OCI-LY1 (cell line): Measurements from ENCODE around the gene MTHFD1L.

Experiments used
- H2AFZ ChIP-seq: fragments of 200-600 bp; sonication (generic), shearing (Covaris generic); 2 replicates; pipeline ENCODE4 v1.6.0; 2014; ENCODE audit warnings: antibody characterized with exemption, mild to moderate bottlenecking, low read length
- H3F3A ChIP-seq: fragments of 200-600 bp; sonication (generic), shearing (Covaris generic); 2 replicates; pipeline ENCODE4 v1.6.0; 2014; ENCODE audit warnings: mild to moderate bottlenecking, antibody characterized with exemption, low read length, moderate library complexity; ENCODE audit not compliant: insufficient read depth
- H3K27ac ChIP-seq: fragments of 200-600 bp; sonication (generic); 2 replicates; pipeline ENCODE4 v1.5.1; 2014; ENCODE audit warnings: low read length, mixed run types, mild to moderate bottlenecking, low read depth; ENCODE audit not compliant: poor library complexity, severe bottlenecking
- H3K27me3 ChIP-seq: fragments of 200-600 bp; sonication (generic); 2 replicates; pipeline ENCODE4 v1.6.0; 2014; ENCODE audit warnings: antibody characterized with exemption, mild to moderate bottlenecking, low read length, moderate library complexity; ENCODE audit not compliant: insufficient read depth
- H3K36me3 ChIP-seq: fragments of 200-600 bp; sonication (generic); 2 replicates; pipeline ENCODE4 v1.6.1; 2014; ENCODE audit warnings: mild to moderate bottlenecking, antibody characterized with exemption, low read length, moderate library complexity, mixed read lengths; ENCODE audit not compliant: insufficient read depth
- H3K4me1 ChIP-seq: fragments of 200-600 bp; sonication (generic); 2 replicates; pipeline ENCODE4 v1.5.1; 2014; ENCODE audit warnings: mild to moderate bottlenecking, low read length, moderate library complexity; ENCODE audit not compliant: insufficient read depth, severe bottlenecking
- H3K4me2 ChIP-seq: fragments of 200-600 bp; sonication (generic), shearing (Covaris generic); 2 replicates; pipeline ENCODE4 v1.6.1; 2014; ENCODE audit warnings: low read length
- H3K4me3 ChIP-seq: fragments of 200-600 bp; sonication (generic); 2 replicates; pipeline ENCODE4 v1.5.1; 2014; ENCODE audit warnings: low read length, low read depth, mild to moderate bottlenecking, mixed read lengths; ENCODE audit not compliant: poor library complexity, severe bottlenecking
- H3K79me2 ChIP-seq: fragments of 200-600 bp; shearing (Covaris generic); 2 replicates; pipeline ENCODE4 v1.6.1; 2016; ENCODE audit warnings: mixed run types, low read length, mixed read lengths; ENCODE audit not compliant: insufficient read depth
- H3K9ac ChIP-seq: fragments of 200-600 bp; sonication (generic), shearing (Covaris generic); 2 replicates; pipeline ENCODE4 v1.6.1; 2014; ENCODE audit warnings: mild to moderate bottlenecking, low read length, mixed read lengths
- H3K9me2 ChIP-seq: fragments of 200-600 bp; sonication (generic), shearing (Covaris generic); 2 replicates; pipeline ENCODE4 v1.6.1; 2014; ENCODE audit warnings: low read depth, mild to moderate bottlenecking, low read length, mixed read lengths
- H3K9me3 ChIP-seq: fragments of 200-600 bp; shearing (Covaris generic); 2 replicates; pipeline ENCODE4 v1.6.1; 2014; ENCODE audit warnings: low read length, mixed read lengths
- H4K20me1 ChIP-seq: fragments of 200-600 bp; sonication (generic), shearing (Covaris generic); 2 replicates; pipeline ENCODE4 v1.6.0; 2016; ENCODE audit warnings: mild to moderate bottlenecking, low read length; ENCODE audit not compliant: insufficient read depth
- EZH2 ChIP-seq: fragments of 200-600 bp; sonication (generic), shearing (Covaris generic); IDR thresholded peaks from 2 replicates; pipeline ENCODE4 v1.8.0; 2017; ENCODE audit warnings: borderline replicate concordance, mixed run types, mild to moderate bottlenecking, antibody characterized with exemption, low read length, moderate library complexity, mixed read lengths
- TF ChIP-seq, protein P1 (sequence below): fragments of 200-600 bp; sonication (generic), shearing (Covaris generic); IDR thresholded peaks from 2 replicates; pipeline ENCODE4 v1.5.1; 2017; ENCODE audit warnings: mild to moderate bottlenecking, antibody characterized with exemption, low read length, moderate library complexity, mixed read lengths

The MTHFD1L gene

DNA sequence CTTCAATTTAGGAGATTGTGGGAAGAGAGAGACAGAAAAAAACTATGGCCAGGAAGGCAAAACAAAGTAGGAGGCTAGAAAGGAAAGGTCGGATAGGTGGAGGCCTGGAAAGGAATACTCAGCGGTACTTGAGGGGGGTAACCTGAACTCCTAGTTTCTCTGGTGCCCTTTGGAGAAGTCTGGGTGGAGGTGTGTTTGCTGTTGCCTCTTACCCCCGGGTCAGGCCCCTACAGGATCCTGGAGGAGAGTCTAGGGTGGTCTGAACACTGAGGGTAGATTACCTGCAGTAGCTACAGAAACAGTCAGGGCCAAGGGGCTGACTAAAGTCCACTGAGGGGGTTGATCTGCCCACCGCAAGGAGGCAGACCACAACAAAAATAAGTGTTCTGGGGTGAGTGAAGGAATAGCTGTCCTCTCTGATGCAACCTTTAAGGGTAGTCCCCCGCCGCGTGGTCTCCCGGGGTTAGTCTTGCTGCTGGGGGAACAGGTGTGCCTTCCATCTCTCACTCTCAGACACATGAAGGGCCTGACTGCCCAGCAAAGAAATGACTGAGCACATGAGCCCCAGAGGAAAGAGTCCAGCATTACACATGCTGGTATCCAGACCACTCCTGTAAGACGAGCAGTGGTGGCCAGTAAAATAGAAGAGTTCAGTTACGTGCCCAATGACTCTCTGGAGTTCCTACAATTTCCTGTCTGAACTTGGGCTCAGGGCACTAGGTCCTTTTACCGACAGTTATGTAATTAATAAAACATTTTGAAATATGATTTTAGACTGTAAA, 59.5 kb downstream of the MTHFD1L start:
- Histone ChIP-seq H3K4me2 (no peak overlapping the region), H3F3A (no peaks in the 10 kb centered on the region), H3K9me2 (no peaks in the 10 kb centered on the region), H3K79me2 (no peaks in the 10 kb centered on the region), H3K4me3 (no peak overlapping the region), H2AFZ (no peak overlapping the region), H3K4me1 (no peaks in the 10 kb centered on the region), H3K27ac (no peak overlapping the region), H3K27me3 (no peaks in the 10 kb centered on the region), H3K36me3 (peaks cover 48% of the 10 kb centered on the region), H3K9me3 (no peaks in the 10 kb centered on the region), H3K9ac (no peak overlapping the region), H4K20me1 (no peaks in the 10 kb centered on the region)
- no peak for TF ChIP-seq EZH2
- TF ChIP-seq, protein P1, sequence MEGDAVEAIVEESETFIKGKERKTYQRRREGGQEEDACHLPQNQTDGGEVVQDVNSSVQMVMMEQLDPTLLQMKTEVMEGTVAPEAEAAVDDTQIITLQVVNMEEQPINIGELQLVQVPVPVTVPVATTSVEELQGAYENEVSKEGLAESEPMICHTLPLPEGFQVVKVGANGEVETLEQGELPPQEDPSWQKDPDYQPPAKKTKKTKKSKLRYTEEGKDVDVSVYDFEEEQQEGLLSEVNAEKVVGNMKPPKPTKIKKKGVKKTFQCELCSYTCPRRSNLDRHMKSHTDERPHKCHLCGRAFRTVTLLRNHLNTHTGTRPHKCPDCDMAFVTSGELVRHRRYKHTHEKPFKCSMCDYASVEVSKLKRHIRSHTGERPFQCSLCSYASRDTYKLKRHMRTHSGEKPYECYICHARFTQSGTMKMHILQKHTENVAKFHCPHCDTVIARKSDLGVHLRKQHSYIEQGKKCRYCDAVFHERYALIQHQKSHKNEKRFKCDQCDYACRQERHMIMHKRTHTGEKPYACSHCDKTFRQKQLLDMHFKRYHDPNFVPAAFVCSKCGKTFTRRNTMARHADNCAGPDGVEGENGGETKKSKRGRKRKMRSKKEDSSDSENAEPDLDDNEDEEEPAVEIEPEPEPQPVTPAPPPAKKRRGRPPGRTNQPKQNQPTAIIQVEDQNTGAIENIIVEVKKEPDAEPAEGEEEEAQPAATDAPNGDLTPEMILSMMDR: no peak

DNA sequence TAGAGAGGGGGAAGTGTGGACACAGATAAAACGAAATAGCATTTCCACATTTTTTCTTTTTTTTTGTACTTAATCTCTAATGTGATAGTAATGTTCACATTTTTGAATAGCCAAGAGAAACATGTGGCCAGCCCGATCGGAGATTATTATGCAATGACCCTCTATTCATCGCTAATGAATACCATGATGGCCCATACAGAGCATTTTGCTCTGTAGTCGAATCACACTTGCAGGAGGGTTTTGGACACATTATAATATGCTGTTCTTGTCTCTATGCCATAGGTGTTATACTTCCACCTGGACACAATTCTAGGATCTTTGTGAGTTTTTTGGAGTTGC, 60.1 kb downstream of the MTHFD1L start:
- TF ChIP-seq EZH2: no peak
- TF ChIP-seq, protein P1: no peak
- Histone ChIP-seq H3K4me2 (no peak overlapping the region), H3K9ac (no peak overlapping the region), H3K9me2 (no peaks in the 10 kb centered on the region), H2AFZ (no peak overlapping the region), H3K27ac (no peak overlapping the region), H3K27me3 (no peaks in the 10 kb centered on the region), H3K36me3 (peaks cover 47% of the 10 kb centered on the region), H3K4me1 (no peaks in the 10 kb centered on the region), H3K9me3 (no peaks in the 10 kb centered on the region), H3K4me3 (no peak overlapping the region), H4K20me1 (no peaks in the 10 kb centered on the region), H3K79me2 (no peaks in the 10 kb centered on the region), H3F3A (no peaks in the 10 kb centered on the region)

DNA sequence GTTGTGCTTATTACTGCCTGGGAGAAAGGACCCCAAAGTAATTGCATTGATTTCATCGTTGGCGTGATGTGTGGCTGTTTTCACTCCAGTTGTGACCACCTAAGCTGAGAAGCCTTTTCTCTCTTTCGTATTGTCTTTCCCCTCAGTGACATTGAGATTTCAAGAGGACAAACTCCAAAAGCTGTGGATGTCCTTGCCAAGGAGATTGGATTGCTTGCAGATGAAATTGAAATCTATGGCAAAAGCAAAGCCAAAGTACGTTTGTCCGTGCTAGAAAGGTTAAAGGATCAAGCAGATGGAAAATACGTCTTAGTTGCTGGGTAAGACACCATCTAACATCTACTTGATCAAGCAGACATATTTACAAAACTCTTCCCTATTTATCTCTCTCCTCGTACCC, 60.5 kb downstream of the MTHFD1L start:
- Histone ChIP-seq H3K9ac (no peak overlapping the region), H3K4me1 (no peaks in the 10 kb centered on the region)

More for the DNA sequence above, 60.5 kb downstream of the MTHFD1L start:
- Histone ChIP-seq H3K36me3 (peaks cover 47% of the 10 kb centered on the region), H3K27ac (no peak overlapping the region), H3F3A (no peaks in the 10 kb centered on the region), H2AFZ (no peak overlapping the region), H4K20me1 (no peaks in the 10 kb centered on the region), H3K9me3 (no peaks in the 10 kb centered on the region), H3K27me3 (no peaks in the 10 kb centered on the region), H3K4me2 (no peak overlapping the region), H3K4me3 (no peak overlapping the region), H3K9me2 (no peaks in the 10 kb centered on the region), H3K79me2 (no peaks in the 10 kb centered on the region)
- no peak for TF ChIP-seq EZH2
- TF ChIP-seq, protein P1: no peak
